Measurements from ENCODE around the gene DARS1.
A peak's percentile ranks its signal among the peaks of the same experiment; 100 is the strongest.

Gene DARS1

DNA sequence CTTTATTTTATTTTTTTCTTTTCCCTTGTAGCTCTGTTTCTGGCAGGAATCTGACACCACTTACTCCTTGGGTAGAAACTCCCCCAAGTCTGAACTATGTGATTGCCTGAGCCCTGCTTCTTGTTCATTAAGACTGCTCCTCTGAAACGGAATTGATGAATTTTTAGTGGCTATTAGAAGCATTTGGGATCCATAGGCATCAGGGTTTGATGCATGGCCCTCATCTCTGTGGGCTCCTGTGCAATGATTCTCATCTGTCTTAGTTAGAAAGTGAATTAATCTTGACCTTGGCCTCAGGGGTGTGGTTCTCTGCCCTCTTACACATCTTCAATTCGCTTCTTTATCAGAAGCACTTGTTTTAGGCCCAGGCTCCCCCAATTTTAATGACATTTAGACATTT is 31.0 kb upstream of the DARS1 start:
- no peak for DNase-seq (ENCODE audit: low read depth in 1 of 2, low spot score in 1 of 2)

DNA sequence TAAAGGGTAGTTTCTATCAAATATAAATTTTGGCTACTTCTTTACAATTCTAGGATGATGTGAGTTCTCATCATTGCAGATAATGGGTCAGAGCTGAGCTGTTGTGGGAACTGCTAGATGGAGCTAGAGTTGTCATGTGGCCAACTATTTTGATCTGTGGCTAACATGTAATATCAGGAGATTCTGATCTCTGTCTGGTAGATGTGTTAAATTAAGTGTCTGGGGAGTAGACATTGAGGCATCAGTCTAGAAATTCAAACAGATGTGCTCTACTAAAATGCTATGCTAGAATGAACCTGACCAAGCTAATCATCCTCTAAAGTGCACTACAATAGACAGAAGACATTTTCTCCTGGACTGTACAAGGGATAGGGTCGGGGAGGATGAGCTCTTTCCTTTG is 30.3 kb upstream of the DARS1 start:
- no peak for DNase-seq (ENCODE audit: low read depth in 1 of 2, low spot score in 1 of 2)

- no peak for DNase-seq (ENCODE audit: low read depth in 1 of 2, low spot score in 1 of 2)
These were observed 29.0 kb upstream of the DARS1 start for GRCh38 chr2:136014411-136014810.

GRCh38 chr2:136013955-136014354 is 28.5 kb upstream of the DARS1 start:
- DNase-seq (ENCODE audit: low read depth in 1 of 2, low spot score in 1 of 2) = no peak

DNA sequence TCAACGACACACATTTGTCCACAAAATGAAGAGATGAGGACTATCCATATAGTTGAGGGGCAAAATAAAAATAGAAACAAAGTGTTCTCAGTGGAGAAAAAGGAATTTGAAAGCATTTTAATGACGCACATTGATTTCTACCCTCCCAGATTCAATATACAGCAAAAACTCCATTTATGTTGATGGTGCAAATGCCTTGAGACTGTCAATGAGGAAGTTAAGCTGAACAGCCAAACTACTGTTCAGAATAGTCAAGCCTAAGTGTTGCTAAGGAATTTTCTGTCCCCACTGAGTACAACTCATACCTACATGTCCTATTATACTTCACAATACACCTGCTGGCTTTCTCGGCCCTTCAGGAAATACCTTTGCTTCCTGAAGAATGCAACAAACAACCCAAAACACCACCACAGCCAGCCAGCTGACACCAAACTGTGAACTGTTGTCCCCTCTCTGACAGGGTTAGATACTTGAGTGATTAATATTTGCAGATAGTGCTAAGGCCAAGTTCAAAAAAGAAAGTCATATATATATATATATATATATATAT is 27.8 kb upstream of the DARS1 start:
- no peak for DNase-seq (ENCODE audit: low read depth in 1 of 2, low spot score in 1 of 2)

DNA sequence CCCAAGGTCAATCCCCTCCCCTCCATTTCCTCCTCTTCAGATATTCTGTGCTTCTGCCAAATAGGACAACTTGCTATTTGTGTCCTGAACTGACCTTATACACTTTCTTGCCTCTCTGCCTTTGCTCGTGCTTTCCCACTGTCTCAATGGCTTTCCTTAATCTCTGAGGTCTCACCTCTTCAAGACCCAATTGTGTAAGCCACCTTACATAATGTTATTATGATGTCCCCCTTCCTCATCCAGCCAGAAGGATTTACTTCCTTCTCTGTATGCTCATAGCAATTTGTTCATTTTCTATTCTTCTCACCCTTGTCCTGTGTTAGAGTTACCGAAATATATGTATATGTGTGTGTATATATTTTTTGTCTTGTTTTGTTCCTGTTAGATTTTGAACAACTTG is 26.9 kb upstream of the DARS1 start:
- DNase-seq (ENCODE audit: low read depth in 1 of 2, low spot score in 1 of 2) = no peak

DNA sequence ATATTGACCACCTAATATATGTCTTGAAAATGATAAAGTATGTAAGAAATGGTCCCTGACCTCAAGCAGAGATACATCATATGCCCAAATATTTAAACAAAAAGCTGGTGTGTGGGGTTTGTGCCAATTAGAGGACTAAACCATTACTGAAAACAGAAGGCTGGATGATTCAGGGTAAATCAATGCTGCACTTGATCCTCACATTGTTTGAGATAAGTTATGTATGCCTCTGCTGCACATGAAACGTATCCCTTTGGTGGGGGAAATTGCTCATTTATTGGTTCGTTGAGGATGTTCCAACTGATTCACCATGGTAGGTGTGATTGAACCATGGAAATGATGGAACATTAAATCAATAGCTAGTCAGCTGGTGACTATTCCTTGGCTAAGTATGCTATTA is 24.7 kb upstream of the DARS1 start:
- no peak for DNase-seq (ENCODE audit: low read depth in 1 of 2, low spot score in 1 of 2)

DNA sequence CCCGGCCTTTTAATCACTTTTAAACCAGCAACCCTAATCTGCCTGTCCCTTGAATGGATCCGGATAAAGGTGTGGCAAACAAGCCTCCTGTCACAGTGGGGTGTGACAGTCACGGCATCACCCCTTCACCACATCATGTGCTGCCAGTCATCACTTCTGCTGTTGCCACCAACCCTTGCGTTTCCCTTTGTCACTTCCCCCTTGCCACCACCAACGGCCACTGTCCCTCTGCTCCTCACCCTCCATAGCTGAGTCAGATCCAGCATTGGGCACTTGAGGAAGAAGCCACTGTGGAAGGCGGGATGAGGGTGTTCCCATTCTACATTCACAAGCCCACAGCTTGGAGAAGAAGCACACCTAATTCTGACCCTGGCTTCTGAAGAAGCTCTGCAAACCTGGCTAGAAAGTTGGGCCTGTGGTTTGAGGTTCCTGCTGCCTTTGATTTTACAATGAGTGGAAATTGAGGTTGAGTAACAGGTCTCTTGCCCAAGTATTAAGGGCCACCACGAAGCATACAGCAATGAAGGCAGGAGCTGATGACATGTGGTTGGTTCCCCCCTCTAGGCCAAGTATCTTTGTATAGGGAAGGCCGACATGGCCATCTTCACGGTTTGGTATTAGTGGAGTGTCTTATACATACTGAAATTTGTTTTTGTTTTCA is 22.9 kb upstream of the DARS1 start:
- DNase-seq (ENCODE audit: low read depth in 1 of 2, low spot score in 1 of 2) = peak; percentile 6 to 21

- no peak for DNase-seq (ENCODE audit: low read depth in 1 of 2, low spot score in 1 of 2)
These were observed 21.2 kb upstream of the DARS1 start for GRCh38 chr2:136006658-136007057.

GRCh38 chr2:136005462-136006196 is 20.2 kb upstream of the DARS1 start:
- no peak for DNase-seq (ENCODE audit: low read depth in 1 of 2, low spot score in 1 of 2)

- DNase-seq (ENCODE audit: low read depth in 1 of 2, low spot score in 1 of 2) = no peak
These were observed 19.5 kb upstream of the DARS1 start for GRCh38 chr2:136004965-136005364.

DNA sequence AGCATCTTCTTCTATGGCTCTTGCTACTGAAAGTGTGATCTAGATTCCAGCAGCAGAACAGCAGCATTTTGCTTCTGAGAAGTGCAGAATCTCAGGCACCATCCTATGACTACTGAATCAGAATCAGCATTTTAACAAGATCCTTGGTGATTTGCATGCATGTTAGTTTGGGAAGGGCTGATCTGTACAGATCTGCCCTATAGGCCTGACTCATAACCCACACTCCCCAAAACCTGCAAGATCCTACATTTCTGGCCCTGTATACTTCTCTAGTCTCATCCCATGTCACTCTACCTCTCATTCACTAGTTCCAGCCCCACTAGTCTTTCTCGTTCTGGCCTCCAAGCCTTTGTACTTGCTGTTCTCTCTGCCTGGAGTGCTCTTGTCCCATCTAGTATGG is 15.7 kb upstream of the DARS1 start:
- DNase-seq (ENCODE audit: low read depth in 1 of 2, low spot score in 1 of 2) = no peak

- no peak for DNase-seq (ENCODE audit: low read depth in 1 of 2, low spot score in 1 of 2)
These were observed 15.1 kb upstream of the DARS1 start for GRCh38 chr2:136000502-136000901.

- DNase-seq (ENCODE audit: low read depth in 1 of 2, low spot score in 1 of 2) = no peak
These were observed 14.5 kb upstream of the DARS1 start for GRCh38 chr2:135999899-136000298.

DNA sequence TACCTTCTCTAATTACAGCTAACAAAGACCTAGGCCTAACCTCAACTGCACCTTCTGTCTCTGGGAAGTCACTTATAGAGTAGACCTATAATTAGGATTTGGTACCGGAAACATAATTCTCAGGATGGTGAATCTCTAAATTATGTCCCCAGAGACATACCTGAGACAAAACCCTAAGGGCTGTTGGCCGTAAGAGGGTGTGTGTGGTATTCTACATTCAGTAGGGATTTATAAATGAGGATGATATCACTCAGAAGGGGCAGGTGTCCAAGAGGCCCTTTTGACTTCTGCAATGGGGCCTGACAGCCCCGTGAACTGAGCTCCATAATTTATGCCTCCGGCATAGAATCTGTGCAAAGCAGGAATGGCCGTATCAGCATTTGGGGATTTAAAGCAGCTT is 13.5 kb upstream of the DARS1 start:
- DNase-seq (ENCODE audit: low read depth in 1 of 2, low spot score in 1 of 2) = no peak

DNA sequence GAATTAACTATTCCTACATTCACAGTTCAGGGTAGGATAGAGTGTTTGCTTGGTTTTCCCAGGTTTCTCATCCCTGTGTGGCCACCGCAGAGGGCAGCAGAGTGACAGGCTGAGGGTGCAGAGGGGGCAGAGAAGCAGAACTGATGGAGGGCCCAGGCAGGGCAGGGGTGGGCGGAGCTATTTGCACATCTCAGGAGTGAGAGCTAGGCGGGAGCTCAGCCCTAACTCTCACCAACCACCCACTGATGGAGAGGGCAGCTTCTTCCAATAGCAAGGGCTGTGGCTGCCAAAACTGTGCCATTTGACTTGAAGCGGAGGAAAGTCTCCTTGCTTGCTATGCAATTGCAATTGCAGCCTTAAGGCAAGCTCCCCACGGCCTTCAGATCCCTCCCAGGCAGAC is 12.0 kb upstream of the DARS1 start:
- DNase-seq (ENCODE audit: low read depth in 1 of 2, low spot score in 1 of 2) = no peak

- DNase-seq (ENCODE audit: low read depth in 1 of 2, low spot score in 1 of 2) = no peak
These were observed 10.9 kb upstream of the DARS1 start for GRCh38 chr2:135996304-135996703.

DNA sequence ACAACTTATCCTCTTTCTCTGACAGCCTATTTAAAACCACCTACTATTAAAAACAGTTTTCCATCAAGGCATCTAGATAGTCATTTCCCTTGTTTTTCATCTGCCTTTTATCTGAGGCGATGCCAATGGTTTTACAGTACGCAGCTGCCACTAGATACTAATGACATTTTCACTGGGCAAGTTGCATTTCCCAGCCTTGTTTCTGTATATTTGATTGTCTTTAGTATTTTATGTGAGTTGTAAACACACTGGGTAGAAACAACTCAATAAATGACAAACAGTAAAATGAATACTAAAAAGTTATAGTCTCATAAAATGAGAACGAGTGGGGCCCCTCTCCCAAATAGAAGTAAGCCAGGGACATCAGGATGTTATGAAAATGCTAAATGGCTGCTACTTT is 8.9 kb upstream of the DARS1 start:
- DNase-seq (ENCODE audit: low read depth in 1 of 2, low spot score in 1 of 2) = no peak

- no peak for DNase-seq (ENCODE audit: low read depth in 1 of 2, low spot score in 1 of 2)
These were observed 8.0 kb upstream of the DARS1 start for GRCh38 chr2:135993421-135993820.

DNA sequence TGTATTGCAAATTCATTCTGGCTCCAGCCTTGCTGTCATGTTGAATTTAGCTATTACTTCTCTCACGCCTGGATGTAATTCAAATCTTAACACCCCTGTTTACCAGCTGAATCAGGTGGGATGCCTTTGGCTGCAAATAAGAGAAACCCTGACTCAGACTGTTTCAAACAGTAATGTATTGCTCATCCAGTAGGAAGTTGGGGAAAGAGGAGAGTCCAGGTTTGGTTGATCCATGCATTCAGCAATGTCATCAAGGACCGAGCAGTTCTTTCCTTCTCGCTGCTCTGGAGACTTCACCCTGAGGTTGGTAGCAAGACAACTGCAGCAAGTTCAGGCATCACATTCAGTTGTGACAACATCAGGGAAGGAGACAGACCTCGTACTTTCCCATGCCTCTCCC is 6.4 kb upstream of the DARS1 start:
- DNase-seq (ENCODE audit: low read depth in 1 of 2, low spot score in 1 of 2) = no peak

- no peak for DNase-seq (ENCODE audit: low read depth in 1 of 2, low spot score in 1 of 2)
These were observed 2.0 kb upstream of the DARS1 start for GRCh38 chr2:135987441-135987840.

DNA sequence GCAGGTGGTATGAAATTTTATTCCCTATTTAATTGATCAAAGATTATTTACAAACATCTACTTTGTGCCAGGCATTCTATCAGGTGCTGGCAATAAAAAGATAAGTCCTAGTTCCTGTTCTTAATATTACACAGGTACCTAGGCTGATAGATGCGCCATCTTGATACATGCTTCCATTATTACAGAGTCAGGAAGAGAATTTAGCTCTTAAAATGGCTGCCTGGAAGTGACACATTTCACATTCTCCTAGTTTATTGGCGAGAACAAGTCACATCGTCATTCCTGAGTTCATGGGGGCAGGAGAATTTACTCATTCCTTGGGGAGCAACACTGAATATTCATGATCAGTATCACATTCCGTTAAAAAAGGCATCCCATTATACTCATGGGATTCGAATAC is 1.1 kb upstream of the DARS1 start:
- DNase-seq (ENCODE audit: low read depth in 1 of 2, low spot score in 1 of 2) = no peak

Measured in activated CD4-positive, alpha-beta T cell treated with anti-CD3 and anti-CD28 coated beads, Interleukin-2, amount 50 U/mL, for 24 hours (primary cell).